BJ (cell line): Measurements from ENCODE around the gene NXNL1. TPM values are rescaled to one million over a fixed set of nuclear protein-coding genes. Genes with fewer than 3 reads are reported as not detected.
"Not testable (repeated sequence)": the region's sequence is repeated elsewhere in the genome, so short reads cannot be mapped to it uniquely, and the experiment has no call there.

Experiments used
- CTCF ChIA-PET: fragments of 350-600 bp; formaldehyde crosslinking; extraction: SDS; loops from one replicate; lab custom pipeline; 2021; ENCODE audit warnings: antibody characterized with exemption, inconsistent platforms; lab: Yijun Ruan, JAX
- POLR2A ChIA-PET: fragments of 300-600 bp; sonication (Branson Sonifier 250); formaldehyde crosslinking; extraction: SDS; loops from one replicate; lab custom pipeline; 2021; ENCODE audit warnings: antibody characterized with exemption; lab: Charles Lee
- DNase-seq: peaks from one replicate; pipeline ENCODE4 v3.0.0-alpha.2; 2011; ENCODE audit warnings: low read depth
- H3K27me3 ChIP-seq: 2 replicates; pipeline ENCODE4 v1.6.0; 2011; ENCODE audit warnings: low read length; ENCODE audit not compliant: control insufficient read depth, insufficient read depth
- H3K36me3 ChIP-seq: 2 replicates; pipeline ENCODE4 v1.5.1; 2011; ENCODE audit warnings: low read length; ENCODE audit not compliant: control insufficient read depth, insufficient read depth
- H3K4me3 ChIP-seq: 2 replicates; pipeline ENCODE4 v1.5.1; 2011; ENCODE audit warnings: low read depth, mild to moderate bottlenecking, control low read depth, low read length
- polyA minus RNA-seq: library from RNA; depleted of rRNA, polyadenylated mRNA; stranded (reverse); fragments of >200 nt; gene quantifications from 2 replicates; pipeline ENCODE4 v1.2.3, GENCODE V29; 2011; rRNA and poly(A)+ RNA removed
- polyA plus RNA-seq: library from polyadenylated mRNA; depleted of rRNA; stranded (reverse); fragments of >200 nt; gene quantifications from 2 replicates; pipeline ENCODE4 v1.2.3, GENCODE V29; 2011; rRNA removed
- TF ChIP-seq, protein P1 (sequence below): IDR thresholded peaks from 2 replicates; pipeline ENCODE4 v1.5.1; 2011; ENCODE audit warnings: low read depth, mild to moderate bottlenecking, control low read depth, inconsistent platforms, low read length, moderate library complexity; ENCODE audit not compliant: insufficient read depth

Gene NXNL1, protein sequence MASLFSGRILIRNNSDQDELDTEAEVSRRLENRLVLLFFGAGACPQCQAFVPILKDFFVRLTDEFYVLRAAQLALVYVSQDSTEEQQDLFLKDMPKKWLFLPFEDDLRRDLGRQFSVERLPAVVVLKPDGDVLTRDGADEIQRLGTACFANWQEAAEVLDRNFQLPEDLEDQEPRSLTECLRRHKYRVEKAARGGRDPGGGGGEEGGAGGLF
- polyA plus RNA-seq (not detected in 2 replicates), polyA minus RNA-seq (not detected in 2 replicates)

DNA sequence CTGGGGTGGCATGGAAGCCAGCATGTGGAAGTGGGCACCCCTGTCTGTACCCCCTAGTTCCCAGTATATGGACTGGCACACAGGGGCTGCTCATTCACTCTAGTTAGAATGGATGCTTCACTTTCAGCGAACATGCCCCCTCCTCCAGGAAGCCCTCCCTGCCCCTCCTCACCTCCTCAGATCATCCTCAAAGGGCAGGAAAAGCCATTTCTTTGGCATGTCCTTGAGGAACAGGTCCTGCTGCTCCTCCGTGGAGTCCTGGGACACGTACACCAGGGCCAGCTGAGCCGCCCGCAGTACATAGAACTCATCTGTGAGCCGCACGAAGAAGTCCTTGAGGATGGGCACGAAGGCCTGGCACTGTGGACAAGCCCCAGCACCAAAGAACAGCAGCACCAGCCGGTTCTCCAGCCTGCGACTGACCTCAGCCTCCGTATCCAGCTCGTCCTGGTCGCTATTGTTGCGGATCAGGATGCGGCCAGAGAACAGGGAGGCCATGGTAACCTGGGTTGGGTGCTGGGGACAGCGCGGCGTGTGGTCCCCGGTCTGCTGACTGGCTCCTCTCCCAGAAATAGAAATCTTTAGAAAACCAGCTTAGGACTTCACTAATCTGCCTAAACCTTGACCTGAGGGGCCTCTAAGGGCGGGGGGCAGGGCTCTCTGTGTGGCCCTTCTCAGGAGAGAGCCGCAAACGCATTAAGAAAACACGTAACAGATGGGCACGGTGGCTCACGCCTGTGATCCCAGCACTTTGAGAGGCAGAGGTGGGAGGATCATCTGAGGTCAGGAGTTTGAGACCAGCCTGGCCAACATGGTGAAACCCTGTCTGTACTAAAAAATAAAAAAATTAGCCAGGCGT is at the start of gene NXNL1:
TSS of gene NXNL1 (minus strand) at position 555 of the 859 bp plus-strand sequence. CDS start at position 498, 57 bp downstream.
- H3K36me3 ChIP-seq: no peaks in the 10 kb centered on the region
- TF ChIP-seq, protein P1, sequence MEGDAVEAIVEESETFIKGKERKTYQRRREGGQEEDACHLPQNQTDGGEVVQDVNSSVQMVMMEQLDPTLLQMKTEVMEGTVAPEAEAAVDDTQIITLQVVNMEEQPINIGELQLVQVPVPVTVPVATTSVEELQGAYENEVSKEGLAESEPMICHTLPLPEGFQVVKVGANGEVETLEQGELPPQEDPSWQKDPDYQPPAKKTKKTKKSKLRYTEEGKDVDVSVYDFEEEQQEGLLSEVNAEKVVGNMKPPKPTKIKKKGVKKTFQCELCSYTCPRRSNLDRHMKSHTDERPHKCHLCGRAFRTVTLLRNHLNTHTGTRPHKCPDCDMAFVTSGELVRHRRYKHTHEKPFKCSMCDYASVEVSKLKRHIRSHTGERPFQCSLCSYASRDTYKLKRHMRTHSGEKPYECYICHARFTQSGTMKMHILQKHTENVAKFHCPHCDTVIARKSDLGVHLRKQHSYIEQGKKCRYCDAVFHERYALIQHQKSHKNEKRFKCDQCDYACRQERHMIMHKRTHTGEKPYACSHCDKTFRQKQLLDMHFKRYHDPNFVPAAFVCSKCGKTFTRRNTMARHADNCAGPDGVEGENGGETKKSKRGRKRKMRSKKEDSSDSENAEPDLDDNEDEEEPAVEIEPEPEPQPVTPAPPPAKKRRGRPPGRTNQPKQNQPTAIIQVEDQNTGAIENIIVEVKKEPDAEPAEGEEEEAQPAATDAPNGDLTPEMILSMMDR: no peak
- ChIA-PET POLR2A (no interaction called here), CTCF (interaction anchor here (1.2 to 2.2 kb wide), 4 partner anchors 12 to 306 kb away, joined by 3 to 6 read pairs (median 4); no protein-coding TSS in a partner anchor)
- H3K27me3 ChIP-seq: peaks cover 3% of the 10 kb centered on the region
- DNase-seq: no peak
- no peak within 1 kb of the TSS for H3K4me3 ChIP-seq

DNA sequence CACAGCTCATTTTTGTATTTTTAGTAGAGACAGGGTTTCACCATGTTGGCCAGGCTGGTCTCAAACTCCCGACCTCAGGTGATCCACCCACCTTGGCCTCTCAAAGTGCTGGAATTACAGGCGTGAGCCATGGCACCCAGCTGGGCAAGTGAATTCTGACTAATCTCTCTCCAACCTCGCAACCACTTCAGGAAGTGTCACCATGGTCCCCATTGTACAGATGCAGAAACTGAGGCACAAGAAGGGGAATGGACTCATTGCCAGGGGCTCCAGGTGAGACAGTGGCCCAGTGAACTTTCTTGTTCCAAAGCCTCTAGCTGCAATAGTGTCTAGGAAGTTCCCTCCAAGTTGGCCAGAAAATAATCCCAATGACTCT is 47.8 kb upstream of the NXNL1 start:
- H3K36me3 ChIP-seq: peaks cover 14% of the 10 kb centered on the region
- CTCF ChIA-PET: interaction anchor here (0.8 kb wide), 2 partner anchors 12 to 258 kb away, joined by 3 to 4 read pairs; no protein-coding TSS in a partner anchor
- not testable (repeated sequence) for H3K27me3 ChIP-seq, H3K4me3 ChIP-seq, DNase-seq
- POLR2A ChIA-PET: interaction anchor here (0.6 kb wide), 1 partner anchor 1596 kb away, joined by 3 read pairs; no protein-coding TSS in a partner anchor

DNA sequence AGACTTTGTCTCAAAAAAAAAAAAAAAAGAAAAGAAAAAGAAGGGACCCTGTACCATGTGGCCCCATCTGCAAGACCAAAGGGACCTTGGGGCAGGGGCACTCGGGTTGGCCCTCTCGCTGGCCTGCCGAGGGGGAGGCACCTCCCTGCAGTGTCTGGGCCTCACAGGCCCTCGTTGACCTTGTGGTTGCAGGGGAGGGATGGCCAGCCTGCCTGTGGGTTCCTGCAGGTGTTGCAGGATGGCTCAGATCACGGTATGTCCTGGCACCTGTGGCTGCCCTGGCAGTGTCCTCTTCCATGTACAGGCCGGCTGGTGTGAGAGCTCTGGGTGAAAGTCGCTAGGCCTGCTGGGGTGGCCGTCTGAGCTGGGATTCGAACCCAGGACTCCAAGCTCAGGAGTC is 46.0 kb upstream of the NXNL1 start:
- Histone ChIP-seq H3K27me3 (no peaks in the 10 kb centered on the region), H3K4me3 (no peak overlapping the region), H3K36me3 (peaks cover 14% of the 10 kb centered on the region)
- CTCF ChIA-PET: interaction anchor here (0.6 kb wide), 1 partner anchor 10 kb away, joined by 4 read pairs; no protein-coding TSS in a partner anchor
- no peak for DNase-seq
- TF ChIP-seq, protein P1: no peak
- POLR2A ChIA-PET: no interaction called here

DNA sequence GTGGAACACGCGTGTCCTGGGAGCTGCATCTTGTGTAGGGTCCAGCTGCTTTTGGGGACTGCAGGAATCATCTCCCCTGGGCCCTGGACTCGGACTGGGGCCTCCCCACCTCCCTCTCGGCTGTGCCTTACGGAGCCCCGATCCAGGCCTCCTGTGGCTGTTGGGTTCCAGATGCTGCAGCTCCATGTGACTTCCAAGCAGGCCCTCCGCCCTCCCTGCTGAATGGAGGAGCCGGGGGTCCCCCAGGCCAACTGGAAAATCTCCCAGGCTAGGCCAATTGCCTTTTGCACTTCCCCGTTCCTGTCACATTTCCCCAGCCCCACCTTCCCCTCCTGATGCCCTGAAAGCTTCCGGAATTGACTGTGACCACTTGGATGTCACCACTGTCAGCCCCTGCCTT is 44.5 kb upstream of the NXNL1 start:
- no peaks in the 10 kb centered on the region for H3K27me3 ChIP-seq
- ChIA-PET CTCF (interaction anchor here (0.7 to 1.0 kb wide), 3 partner anchors 9 to 32 kb away, joined by 3 to 9 read pairs (median 3); no protein-coding TSS in a partner anchor), POLR2A (no interaction called here)
- TF ChIP-seq, protein P1: no peak
- no peak for DNase-seq
- peaks cover 23% of the 10 kb centered on the region for H3K36me3 ChIP-seq
- no peak overlapping the region for H3K4me3 ChIP-seq

DNA sequence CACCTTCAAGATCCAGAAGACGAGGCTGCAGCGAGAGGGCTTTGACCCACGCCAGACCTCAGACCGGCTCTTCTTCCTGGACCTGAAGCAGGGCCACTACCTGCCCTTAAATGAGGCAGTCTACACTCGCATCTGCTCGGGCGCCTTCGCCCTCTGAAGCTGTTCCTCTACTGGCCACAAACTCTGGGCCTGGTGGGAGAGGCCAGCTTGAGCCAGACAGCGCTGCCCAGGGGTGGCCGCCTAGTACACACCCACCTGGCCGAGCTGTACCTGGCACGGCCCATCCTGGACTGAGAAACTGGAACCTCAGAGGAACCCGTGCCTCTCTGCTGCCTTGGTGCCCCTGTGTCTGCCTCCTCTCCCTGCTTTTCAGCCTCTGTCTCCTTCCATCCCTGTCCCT is 43.7 kb upstream of the NXNL1 start:
- CTCF ChIA-PET: interaction anchor here (0.7 to 1.0 kb wide), 2 partner anchors 8 to 32 kb away, joined by 3 to 9 read pairs; no protein-coding TSS in a partner anchor
- Histone ChIP-seq H3K27me3 (no peaks in the 10 kb centered on the region), H3K4me3 (no peak overlapping the region), H3K36me3 (peaks cover 24% of the 10 kb centered on the region)
- TF ChIP-seq, protein P1: no peak
- DNase-seq: no peak
- POLR2A ChIA-PET: no interaction called here
